Activated T-helper 2 cell treated with anti-CD3 and anti-CD28 coated beads, Interferon-gamma antibody, Interleukin-2, Interleukin-4, amounts not matched to agents 10 μg/mL and 5 μg/mL and 100 μg/mL, durations not matched to agents 14 hours and 24 hours and 36 hours (primary cell): ENCODE results near the gene ENTPD6. TPM values are rescaled to one million over a fixed set of nuclear protein-coding genes. Genes with fewer than 3 reads are reported as not detected.
"Not testable (repeated sequence)": the region's sequence is repeated elsewhere in the genome, so short reads cannot be mapped to it uniquely, and the experiment has no call there.

Experiments used
- DNase-seq: peaks from one replicate; pipeline ENCODE4 v3.0.0; 2021; ENCODE audit warnings: low spot score
- H3K27ac Mint-ChIP-seq: one replicate; pipeline ENCODE4 v1.8.0; 2021; ENCODE audit warnings: mixed read lengths
- H3K27me3 Mint-ChIP-seq: one replicate; pipeline ENCODE4 v1.8.0; 2021; ENCODE audit warnings: low read depth, mixed read lengths
- H3K36me3 Mint-ChIP-seq: one replicate; pipeline ENCODE4 v1.8.0; 2021; ENCODE audit warnings: low read depth, mixed read lengths
- H3K4me1 Mint-ChIP-seq: one replicate; pipeline ENCODE4 v1.8.0; 2021; ENCODE audit warnings: low read depth, mixed read lengths
- H3K4me3 Mint-ChIP-seq: one replicate; pipeline ENCODE4 v1.8.0; 2021; ENCODE audit warnings: low read depth, mild to moderate bottlenecking, moderate library complexity, mixed read lengths
- H3K9me3 Mint-ChIP-seq: one replicate; pipeline ENCODE4 v1.8.0; 2021; ENCODE audit warnings: mixed read lengths
- intact Hi-C: fragments of 100-400 bp; cut with micrococcal nuclease; formaldehyde crosslinking; loops from one replicate; pipeline ENCODE4 v1.15.1; 2023
- total RNA-seq: library from RNA; stranded (reverse); gene quantifications from 2 replicates; pipeline ENCODE4 v1.2.3, GENCODE V29; 2022

The ENTPD6 gene
- total RNA-seq, 1 donor from 2014 or later = 48.8 TPM

DNA sequence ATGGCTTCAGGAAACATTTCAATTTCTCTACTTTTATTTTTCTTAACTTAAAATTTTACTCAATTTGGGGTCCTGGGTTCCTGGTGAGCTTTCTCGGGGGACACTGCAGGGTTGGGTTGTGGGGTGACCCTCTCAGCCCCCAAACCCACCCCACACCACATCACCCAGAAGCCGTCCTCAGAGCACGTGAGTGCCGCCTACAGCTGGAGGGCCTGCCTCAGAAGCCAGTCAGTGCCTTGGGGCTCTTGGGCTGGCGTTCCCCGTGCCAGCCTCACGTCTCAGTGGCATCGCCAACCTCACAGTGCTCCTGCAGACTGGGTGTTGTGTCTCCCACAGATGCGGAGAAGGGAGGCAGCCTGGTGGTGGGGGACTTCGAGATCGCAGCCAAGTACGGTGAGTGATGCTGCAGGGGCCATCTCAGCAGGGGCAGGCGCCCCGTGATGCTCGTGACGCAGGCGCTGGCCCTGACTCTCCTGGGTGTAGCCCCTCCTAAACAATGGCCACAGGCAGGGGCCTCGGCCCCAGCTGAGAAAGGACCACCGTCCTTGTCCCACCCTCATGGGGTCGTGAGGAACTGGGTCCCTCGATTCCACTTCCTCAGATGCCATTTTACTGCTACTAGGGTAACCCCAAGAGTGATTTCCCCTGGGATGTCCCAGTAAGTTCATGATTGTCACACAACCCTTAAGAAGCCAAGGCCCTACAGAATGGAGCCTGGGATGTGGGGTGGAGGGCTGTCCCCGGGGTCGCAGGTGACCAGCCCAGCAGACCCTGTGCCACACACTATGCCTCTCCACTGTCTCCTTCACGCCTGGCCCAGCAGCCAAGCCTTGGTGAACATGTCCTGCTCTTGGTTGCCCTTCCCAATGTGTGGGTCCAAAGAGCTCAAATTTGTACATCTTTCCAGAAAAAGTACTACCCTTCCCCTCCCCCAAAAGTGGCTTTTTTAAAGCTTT, 28.5 kb downstream of the ENTPD6 start:
- no peak overlapping the region for H3K27ac Mint-ChIP-seq
- H3K4me3 Mint-ChIP-seq = no peak overlapping the region
- intact Hi-C loops = loop anchor here (1.0 kb wide), 2 partner anchors 14 to 24 kb away; partner anchors contain the start of gene PYGB
- peaks cover 7% of the 10 kb centered on the region for H3K4me1 Mint-ChIP-seq
- no peak for DNase-seq
- H3K9me3 Mint-ChIP-seq = no peaks in the 10 kb centered on the region
- H3K27me3 Mint-ChIP-seq = no peaks in the 10 kb centered on the region
- no peaks in the 10 kb centered on the region for H3K36me3 Mint-ChIP-seq

DNA sequence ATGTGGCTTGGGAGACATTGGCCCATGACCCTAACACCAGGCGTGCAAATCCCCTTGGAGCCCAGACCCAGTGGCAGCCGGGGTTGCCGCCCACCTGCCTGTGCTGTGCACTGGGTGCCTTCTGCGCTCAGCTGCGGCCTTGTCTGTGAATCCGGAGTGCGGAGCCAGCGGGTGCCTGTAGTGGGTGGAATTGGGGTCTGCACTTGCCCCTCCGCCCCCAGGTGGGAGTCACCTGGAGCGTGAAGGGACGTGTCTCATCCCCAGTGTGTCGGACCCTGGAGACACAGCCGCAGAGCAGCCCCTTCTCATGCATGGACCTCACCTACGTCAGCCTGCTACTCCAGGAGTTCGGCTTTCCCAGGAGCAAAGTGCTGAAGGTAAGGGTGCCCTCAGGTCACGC, 29.4 kb downstream of the ENTPD6 start:
- H3K9me3 Mint-ChIP-seq = no peaks in the 10 kb centered on the region
- intact Hi-C loops = no loop called here
- H3K27ac Mint-ChIP-seq = no peak overlapping the region
- H3K4me3 Mint-ChIP-seq = no peak overlapping the region
- H3K27me3 Mint-ChIP-seq = no peaks in the 10 kb centered on the region
- peaks cover 7% of the 10 kb centered on the region for H3K4me1 Mint-ChIP-seq
- DNase-seq = no peak
- no peaks in the 10 kb centered on the region for H3K36me3 Mint-ChIP-seq

DNA sequence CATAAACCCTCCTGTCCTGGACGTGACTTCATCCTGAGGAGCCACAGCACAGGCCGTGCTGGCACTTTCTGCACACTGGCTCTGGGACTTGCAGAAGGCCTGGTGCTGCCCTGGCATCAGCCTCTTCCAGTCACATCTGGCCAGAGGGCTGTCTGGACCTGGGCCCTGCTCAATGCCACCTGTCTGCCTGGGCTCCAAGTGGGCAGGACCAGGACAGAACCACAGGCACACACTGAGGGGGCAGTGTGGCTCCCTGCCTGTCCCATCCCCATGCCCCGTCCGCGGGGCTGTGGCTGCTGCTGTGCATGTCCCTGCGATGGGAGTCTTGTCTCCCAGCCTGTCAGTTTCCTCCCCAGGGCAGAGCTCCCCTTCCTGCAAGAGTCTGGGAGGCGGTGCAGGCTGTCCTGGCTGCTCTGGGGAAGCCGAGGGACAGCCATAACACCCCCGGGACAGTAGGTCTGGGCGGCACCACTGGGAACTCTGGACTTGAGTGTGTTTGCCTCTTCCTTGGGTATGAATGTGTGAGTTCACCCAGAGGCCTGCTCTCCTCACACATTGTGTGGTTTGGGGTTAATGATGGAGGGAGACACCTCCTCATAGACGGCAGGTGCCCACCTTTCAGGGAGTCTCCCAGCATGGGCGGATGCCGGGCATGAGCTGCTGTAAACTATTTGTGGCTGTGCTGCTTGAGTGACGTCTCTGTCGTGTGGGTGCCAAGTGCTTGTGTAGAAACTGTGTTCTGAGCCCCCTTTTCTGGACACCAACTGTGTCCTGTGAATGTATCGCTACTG, 30.3 kb downstream of the ENTPD6 start:
- no peak overlapping the region for H3K4me3 Mint-ChIP-seq
- peaks cover 7% of the 10 kb centered on the region for H3K4me1 Mint-ChIP-seq
- intact Hi-C loops = no loop called here
- H3K27ac Mint-ChIP-seq = no peak overlapping the region
- H3K27me3 Mint-ChIP-seq = no peaks in the 10 kb centered on the region
- H3K36me3 Mint-ChIP-seq = no peaks in the 10 kb centered on the region
- DNase-seq = no peak
- no peaks in the 10 kb centered on the region for H3K9me3 Mint-ChIP-seq

DNA sequence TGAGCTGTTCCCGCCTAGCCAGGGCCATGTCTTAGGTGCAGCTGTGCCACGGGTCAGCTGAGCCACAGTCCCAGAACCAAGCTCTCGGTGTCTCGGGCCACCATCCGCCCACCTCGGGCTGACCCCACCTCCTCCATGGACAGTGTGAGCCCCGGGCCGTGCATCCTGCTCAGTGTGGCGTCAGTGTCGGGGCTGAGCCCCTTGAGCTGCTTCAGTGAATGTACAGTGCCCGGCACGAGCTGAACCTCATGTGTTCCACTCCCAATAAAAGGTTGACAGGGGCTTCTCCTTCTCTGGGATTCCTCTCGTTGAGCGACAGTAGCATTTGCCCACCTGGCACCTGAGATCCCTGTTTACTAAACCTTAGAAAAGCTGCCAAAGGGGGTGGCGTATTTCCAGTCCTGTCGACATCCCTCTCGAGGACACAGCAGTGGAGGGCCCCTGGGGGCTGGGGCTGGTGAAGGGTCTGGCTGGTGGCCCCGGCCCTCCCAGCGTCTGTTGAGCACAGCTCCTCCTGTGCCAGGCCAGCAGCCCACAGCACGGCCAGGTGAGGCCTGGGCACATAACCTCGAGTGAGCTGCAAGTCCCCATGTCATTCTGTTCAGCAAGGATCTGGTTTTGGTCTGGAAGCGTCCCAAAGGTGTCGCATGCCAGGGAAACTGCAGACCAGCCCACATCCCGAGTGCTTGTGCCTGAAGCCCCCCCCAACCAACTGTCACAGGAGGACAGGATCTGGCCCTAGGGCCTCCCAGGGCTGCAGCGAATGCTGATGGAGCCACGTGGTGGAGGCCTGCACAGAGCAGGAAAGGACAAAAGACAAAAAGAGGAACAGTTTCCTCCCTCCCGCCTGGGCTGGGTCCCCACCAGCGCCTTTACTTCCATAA, 31.2 kb downstream of the ENTPD6 start:
- no peak overlapping the region for H3K27ac Mint-ChIP-seq
- no peak overlapping the region for H3K4me3 Mint-ChIP-seq
- intact Hi-C loops = no loop called here
- DNase-seq = no peak
- H3K36me3 Mint-ChIP-seq = no peaks in the 10 kb centered on the region
- H3K4me1 Mint-ChIP-seq = peaks cover 7% of the 10 kb centered on the region
- H3K9me3 Mint-ChIP-seq = no peaks in the 10 kb centered on the region
- no peaks in the 10 kb centered on the region for H3K27me3 Mint-ChIP-seq

DNA sequence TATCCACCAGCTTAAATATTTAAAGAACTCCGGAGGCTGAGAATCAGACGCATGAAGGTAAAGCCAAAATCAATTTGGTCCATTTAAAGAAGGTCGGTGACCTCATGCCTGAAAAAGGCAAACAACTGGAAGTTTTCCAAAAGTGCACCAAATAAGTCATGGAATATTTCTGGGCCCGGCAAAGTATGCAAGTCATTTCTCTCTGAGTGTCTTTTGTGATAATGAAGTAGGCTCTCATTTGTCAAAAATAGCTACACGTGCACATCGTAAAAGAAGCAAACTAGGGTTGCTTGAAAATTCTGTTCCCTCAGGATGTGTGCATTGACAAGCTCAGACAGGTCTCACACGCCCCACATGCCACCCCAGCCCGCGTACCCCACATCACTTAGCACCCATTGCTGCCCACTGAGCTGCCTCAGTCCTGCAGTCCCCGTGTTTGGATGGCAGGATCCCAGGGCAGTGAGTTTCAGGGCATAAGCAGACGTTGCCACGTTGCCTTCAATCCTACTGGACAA, 31.9 kb downstream of the ENTPD6 start:
- DNase-seq = no peak
- Mint-ChIP-seq H3K27me3 (no peaks in the 10 kb centered on the region), H3K4me3 (no peak overlapping the region), H3K27ac (no peak overlapping the region), H3K36me3 (no peaks in the 10 kb centered on the region), H3K9me3 (no peaks in the 10 kb centered on the region), H3K4me1 (peaks cover 7% of the 10 kb centered on the region)
- intact Hi-C loops = no loop called here

DNA sequence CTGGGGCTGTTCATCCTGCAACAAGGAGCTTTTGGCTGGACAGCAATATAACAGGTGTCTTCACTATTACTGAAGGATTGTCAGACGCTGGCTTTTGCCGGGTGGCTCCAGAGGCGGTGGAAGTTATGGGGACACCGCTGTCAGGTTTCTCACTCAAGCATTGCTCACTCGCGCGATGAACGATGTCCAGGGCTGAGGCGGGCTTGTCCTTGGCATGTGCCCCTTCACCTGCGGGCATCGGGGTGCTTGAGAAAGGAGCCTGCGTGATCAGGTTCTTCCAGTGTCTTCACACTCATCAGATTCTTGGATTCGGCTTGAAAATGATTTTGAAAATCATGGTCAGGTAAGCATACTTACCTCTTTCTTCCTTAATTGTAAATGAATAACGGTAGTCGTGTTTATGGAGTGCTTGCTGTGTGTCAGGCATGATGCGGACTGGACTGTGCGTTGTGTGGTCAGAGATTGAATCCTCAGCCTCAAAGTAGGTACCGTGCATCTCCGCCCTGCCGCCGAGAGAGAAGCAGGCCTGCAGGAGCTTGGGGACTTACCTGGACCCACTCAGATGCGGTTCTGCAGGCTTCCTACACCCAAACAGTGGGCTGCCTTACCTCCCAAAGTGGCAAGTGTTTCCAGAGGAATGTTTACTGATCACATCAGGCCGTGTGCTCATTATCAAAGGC, 34.1 kb downstream of the ENTPD6 start:
- no peaks in the 10 kb centered on the region for H3K27me3 Mint-ChIP-seq
- no peaks in the 10 kb centered on the region for H3K36me3 Mint-ChIP-seq
- no peaks in the 10 kb centered on the region for H3K9me3 Mint-ChIP-seq
- H3K4me3 Mint-ChIP-seq = no peak overlapping the region
- no peak for DNase-seq
- intact Hi-C loops = no loop called here
- peaks cover 1% of the 10 kb centered on the region for H3K4me1 Mint-ChIP-seq
- H3K27ac Mint-ChIP-seq = no peak overlapping the region

DNA sequence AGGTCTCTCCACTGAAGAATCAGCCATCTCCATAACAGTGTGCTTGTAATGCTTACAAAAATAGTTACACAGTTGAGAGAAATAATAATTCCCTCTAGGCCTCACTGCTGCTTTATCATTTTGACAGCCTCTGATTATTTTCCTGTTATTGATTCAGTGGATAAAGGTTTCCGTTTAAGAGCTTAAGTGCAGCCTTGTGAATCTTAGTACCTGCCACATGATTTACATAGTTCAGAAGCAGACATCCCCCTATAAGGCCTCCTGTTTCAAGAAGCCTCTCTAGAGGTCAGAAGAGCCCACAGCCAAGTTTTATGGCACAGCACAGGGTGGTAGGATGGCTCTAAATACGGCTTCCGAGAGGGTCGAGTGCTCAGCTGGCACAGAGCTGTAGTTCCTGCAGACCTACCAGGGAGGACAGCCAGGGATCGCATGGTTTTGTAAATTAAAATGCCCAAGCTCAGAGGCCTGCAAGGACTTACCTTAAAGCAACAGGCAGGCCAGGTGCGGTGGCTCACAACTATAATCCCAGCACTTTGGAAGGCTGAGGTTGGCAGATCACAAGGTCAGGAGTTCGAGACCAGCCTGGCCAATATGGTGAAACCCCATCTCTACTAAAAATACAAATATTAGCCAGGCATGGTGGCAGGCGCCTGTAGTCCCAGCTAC, 34.8 kb downstream of the ENTPD6 start:
- Mint-ChIP-seq H3K36me3 (no peaks in the 10 kb centered on the region), H3K27me3 (peaks cover 3% of the 10 kb centered on the region), H3K27ac (no peak overlapping the region), H3K4me1 (peaks cover 1% of the 10 kb centered on the region), H3K9me3 (no peaks in the 10 kb centered on the region), H3K4me3 (no peak overlapping the region)
- intact Hi-C loops = no loop called here
- DNase-seq = no peak

DNA sequence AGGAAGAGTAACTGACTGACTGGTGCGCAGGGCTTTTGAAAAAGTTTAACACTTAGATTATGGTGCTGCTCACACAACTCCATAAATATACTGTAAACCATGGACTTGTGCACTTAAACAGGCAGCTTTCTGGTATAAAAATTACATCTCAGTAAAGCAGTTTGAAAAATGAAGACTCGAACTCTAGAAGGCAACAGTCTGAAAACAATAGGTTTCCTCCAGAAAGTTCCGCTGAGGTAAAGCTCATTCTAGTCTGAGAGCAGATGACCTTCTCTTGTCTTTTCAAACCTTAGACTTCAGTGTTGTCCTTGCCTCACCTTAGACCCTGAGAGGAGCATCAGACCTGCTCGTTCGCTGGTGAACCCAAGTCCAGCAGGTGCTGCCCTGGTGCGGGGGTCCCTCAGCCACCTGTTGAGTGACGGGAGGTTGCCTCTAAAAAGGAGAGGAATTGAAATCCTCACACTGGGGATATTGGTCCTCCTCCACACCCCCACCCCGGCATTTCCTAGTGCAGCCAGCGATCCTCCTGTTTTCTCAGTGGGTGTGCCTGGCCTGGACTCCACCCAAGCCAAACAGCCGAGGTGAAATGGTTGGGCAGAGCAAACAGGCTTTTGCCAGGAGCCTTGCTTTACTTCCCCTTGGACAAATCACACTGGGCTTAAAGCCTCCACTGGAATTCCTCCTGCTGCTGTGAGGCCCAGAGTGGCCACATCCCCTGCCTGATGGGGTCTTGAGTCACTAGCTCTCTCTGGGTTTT, 37.7 kb downstream of the ENTPD6 start:
- no peak for DNase-seq
- Mint-ChIP-seq H3K27ac (no peak overlapping the region), H3K4me3 (no peak overlapping the region), H3K27me3 (peaks cover 3% of the 10 kb centered on the region), H3K4me1 (peaks cover 12% of the 10 kb centered on the region), H3K9me3 (no peaks in the 10 kb centered on the region), H3K36me3 (no peaks in the 10 kb centered on the region)
- intact Hi-C loops = no loop called here

DNA sequence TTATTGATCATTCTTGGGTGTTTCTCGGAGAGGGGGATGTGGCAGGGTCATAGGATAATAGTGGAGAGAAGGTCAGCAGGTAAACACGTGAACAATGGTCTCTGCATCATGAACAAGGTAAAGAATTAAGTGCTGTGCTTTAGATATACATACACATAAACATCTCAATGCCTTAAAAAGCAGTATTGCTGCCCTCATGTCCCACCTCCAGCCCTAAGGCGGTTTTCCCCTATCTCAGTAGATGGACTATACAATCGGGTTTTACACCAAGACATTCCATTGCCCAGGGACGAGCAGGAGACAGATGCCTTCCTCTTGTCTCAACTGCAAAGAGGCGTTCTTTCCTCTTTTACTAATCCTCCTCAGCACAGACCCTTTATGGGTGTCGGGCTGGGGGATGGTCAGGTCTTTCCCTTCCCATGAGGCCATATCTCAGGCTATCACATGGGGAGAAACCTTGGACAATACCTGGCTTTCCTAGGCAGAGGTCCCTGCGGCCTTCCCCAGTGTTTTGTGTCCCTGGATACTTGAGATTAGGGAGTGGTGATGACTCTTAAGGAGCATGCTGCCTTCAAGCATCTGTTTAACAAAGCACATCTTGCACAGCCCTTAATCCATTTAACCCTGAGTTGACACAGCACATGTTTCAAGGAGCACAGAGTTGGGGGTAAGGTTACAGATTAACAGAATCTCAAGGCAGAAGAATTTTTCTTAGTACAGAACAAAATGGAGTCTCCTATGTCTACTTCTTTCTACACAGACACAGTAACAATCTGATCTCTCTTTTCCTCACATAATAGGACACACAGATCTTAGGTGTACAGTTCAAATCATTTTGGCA, 38.7 kb downstream of the ENTPD6 start:
- H3K27ac Mint-ChIP-seq, H3K36me3 Mint-ChIP-seq, H3K9me3 Mint-ChIP-seq, intact Hi-C loops, H3K27me3 Mint-ChIP-seq, DNase-seq, H3K4me3 Mint-ChIP-seq: not testable (repeated sequence)
- H3K4me1 Mint-ChIP-seq = peaks cover 18% of the 10 kb centered on the region

DNA sequence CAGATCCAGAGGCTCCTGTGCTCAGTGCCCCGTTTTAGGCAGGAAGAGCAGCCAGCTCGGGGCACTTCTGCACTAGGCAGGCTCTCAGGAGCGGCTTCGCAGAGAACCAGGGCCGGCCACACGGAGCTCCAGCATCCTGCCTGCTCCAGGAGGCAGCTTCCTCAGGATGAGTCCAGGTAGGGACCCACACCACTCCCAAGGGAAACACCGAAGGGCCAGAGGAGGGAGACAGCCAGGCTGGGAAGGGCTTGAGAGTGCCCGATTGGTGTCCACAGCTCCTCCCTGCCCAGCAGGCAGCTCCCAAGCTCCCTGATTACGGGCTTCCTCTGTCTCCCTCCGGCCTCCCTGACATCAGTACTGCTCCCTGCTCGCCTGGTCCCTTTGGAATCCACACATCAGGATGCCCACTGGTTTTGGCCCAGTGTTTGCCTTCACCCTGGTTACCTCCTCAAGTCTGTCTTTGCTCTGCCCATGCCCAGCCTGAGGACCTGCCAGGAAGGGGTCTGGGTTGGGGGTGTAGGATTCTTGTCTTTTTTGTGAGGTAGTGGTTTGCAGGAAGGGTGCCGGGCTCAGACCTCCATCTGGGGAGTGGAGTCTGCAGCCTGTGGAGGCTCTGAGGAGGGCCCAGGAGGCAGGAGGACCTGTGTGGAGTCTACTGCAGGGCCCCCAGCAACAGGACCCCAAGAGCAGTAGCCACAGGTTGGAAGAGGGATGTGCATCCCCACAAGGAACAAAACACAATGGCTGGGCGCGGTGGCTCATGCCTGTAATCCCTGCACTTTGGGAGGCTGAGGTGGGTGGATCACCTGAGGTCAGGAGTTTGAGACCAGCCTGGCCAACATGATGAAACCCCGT, 41.2 kb downstream of the ENTPD6 start:
- H3K27ac Mint-ChIP-seq = no peak overlapping the region
- H3K9me3 Mint-ChIP-seq = no peaks in the 10 kb centered on the region
- no peaks in the 10 kb centered on the region for H3K36me3 Mint-ChIP-seq
- H3K27me3 Mint-ChIP-seq = peaks cover 3% of the 10 kb centered on the region
- peaks cover 18% of the 10 kb centered on the region for H3K4me1 Mint-ChIP-seq
- no peak overlapping the region for H3K4me3 Mint-ChIP-seq
- no peak for DNase-seq
- intact Hi-C loops = loop anchor here (5.0 kb wide), 2 partner anchors 39 to 289 kb away; partner anchors contain the start of genes CST7 and ENTPD6
